Endothelial cell of umbilical vein (primary cell): Measurements from ENCODE around the gene ITSN1. TPM values are rescaled to one million over a fixed set of nuclear protein-coding genes. Genes with fewer than 3 reads are reported as not detected.
A peak's percentile ranks its signal among the peaks of the same experiment; 100 is the strongest.

Experiments used
- BruUV-seq: library from RNA; stranded (reverse); fragments of 400-500 nt; replicated peaks from 2 replicates; lab custom pipeline; 2021; lab: Mats Ljungman, UMichigan
- CTCF ChIA-PET: fragments of 300-600, 350-600 bp; sonication (Branson Sonifier 250); formaldehyde crosslinking; loops from one replicate; lab custom pipeline; 2021; ENCODE audit warnings: antibody characterized with exemption, inconsistent platforms; lab: Charles Lee
- POLR2A ChIA-PET: fragments of 300-600, 350-600 bp; sonication (Branson Sonifier 250); formaldehyde crosslinking; loops from one replicate; lab custom pipeline; 2021; ENCODE audit warnings: antibody characterized with exemption, inconsistent platforms; lab: Charles Lee
- DNase-seq: peaks from one replicate; pipeline ENCODE4 v3.0.0-alpha.2; 2011; ENCODE audit warnings: low read depth, low spot score
- FAIRE-seq: peaks from 2 replicates; lab custom pipeline; 2011; peaks lifted over from hg19 to GRCh38; lab: Jason Lieb, UNC
- H2AFZ ChIP-seq: 2 replicates; pipeline ENCODE4 v1.6.0; 2012; ENCODE audit warnings: low read depth, low read length, control low read depth, inconsistent platforms
- H3K27ac ChIP-seq: 2 replicates; pipeline ENCODE4 v1.5.1; 2011; ENCODE audit warnings: low read depth, mild to moderate bottlenecking, control low read depth, low read length, moderate library complexity; ENCODE audit not compliant: insufficient read depth
- H3K27me3 ChIP-seq, 2 experiments: 2 replicates each; pipeline versions ENCODE4 v1.6.0 to v1.6.1; 2011; ENCODE audit warnings: low read length in 2 of 2, mixed read lengths in 1 of 2; ENCODE audit not compliant: control insufficient read depth in 2 of 2, insufficient read depth in 2 of 2
- H3K36me3 ChIP-seq, 2 experiments: 2 replicates in 1 of 2; 3 replicates in 1 of 2; pipeline ENCODE4 v1.5.1; 2011; ENCODE audit warnings: low read length in 2 of 2, mild to moderate bottlenecking in 1 of 2, moderate library complexity in 1 of 2; ENCODE audit not compliant: control insufficient read depth in 2 of 2, insufficient read depth in 2 of 2; ENCODE audit errors: extremely low read depth in 1 of 2
- H3K4me1 ChIP-seq: 3 replicates; pipeline ENCODE4 v1.5.1; 2011; ENCODE audit warnings: mild to moderate bottlenecking, low read length; ENCODE audit not compliant: control insufficient read depth, insufficient read depth; ENCODE audit errors: extremely low read depth
- H3K4me2 ChIP-seq: 2 replicates; pipeline ENCODE4 v1.6.1; 2011; ENCODE audit warnings: low read length, control low read depth, mixed read lengths; ENCODE audit not compliant: insufficient read depth
- H3K4me3 ChIP-seq, 3 experiments: fragments of 200-600 bp in 1 of 3; sonication (generic), shearing (Covaris generic) in 1 of 3; replicated peaks in 1 of 3; 2 replicates each; pipeline ENCODE4 v1.5.1; 2011 to 2016; ENCODE audit warnings: control low read depth in 3 of 3, low read length in 3 of 3, mild to moderate bottlenecking in 2 of 3, inconsistent platforms in 1 of 3, low read depth in 1 of 3, moderate library complexity in 1 of 3; ENCODE audit not compliant: insufficient read depth in 1 of 3
- H3K79me2 ChIP-seq: 2 replicates; pipeline ENCODE4 v1.6.0; 2012; ENCODE audit warnings: low read length, inconsistent platforms; ENCODE audit not compliant: control insufficient read depth, insufficient read depth
- H3K9ac ChIP-seq: replicated peaks from 2 replicates; pipeline ENCODE3; 2011; ENCODE audit warnings: low read length, control low read depth; ENCODE audit not compliant: insufficient read depth; ENCODE audit errors: extremely low read depth
- H3K9me1 ChIP-seq: replicated peaks from 3 replicates; pipeline ENCODE4 v1.6.0; 2011; ENCODE audit warnings: mild to moderate bottlenecking, low read length; ENCODE audit not compliant: control insufficient read depth, insufficient read depth; ENCODE audit errors: extremely low read depth
- H3K9me3 ChIP-seq: replicated peaks from 2 replicates; pipeline ENCODE4 v1.5.1; 2012; ENCODE audit warnings: low read length, inconsistent platforms; ENCODE audit not compliant: control insufficient read depth, insufficient read depth
- H4K20me1 ChIP-seq: replicated peaks from 2 replicates; pipeline ENCODE3; 2011; ENCODE audit warnings: mild to moderate bottlenecking, low read length; ENCODE audit not compliant: control insufficient read depth, insufficient read depth; ENCODE audit errors: extremely low read depth
- GATA2 ChIP-seq: IDR thresholded peaks from 2 replicates; pipeline ENCODE4 v1.7.0; 2011; ENCODE audit warnings: low read depth, mild to moderate bottlenecking, moderate library complexity, mixed read lengths, low read length; ENCODE audit not compliant: insufficient read length, insufficient read depth
- POLR2A ChIP-seq: IDR thresholded peaks from 2 replicates; pipeline ENCODE4 v1.6.1; 2012; ENCODE audit warnings: low read depth, mild to moderate bottlenecking, control low read depth, low read length
- POLR2AphosphoS5 ChIP-seq: IDR thresholded peaks from 2 replicates; pipeline ENCODE4 v1.6.1; 2012; ENCODE audit warnings: low read depth, mild to moderate bottlenecking, control low read depth, low read length, moderate library complexity; ENCODE audit not compliant: insufficient read depth
- dilution Hi-C: fragments of 300-500 bp; cut with MboI; formaldehyde crosslinking; loops from one replicate; pipeline ENCODE4 v1.15.0; 2019; ENCODE audit warnings: low sequenced_read_pairs; ENCODE audit not compliant: extremely low pct_ligation_motif_present
- intact Hi-C: fragments of 100-400 bp; cut with micrococcal nuclease; formaldehyde crosslinking; loops from one replicate; pipeline ENCODE4 v1.10.0; 2022
- polyA plus RNA-seq, 4 experiments: library from polyadenylated mRNA; depleted of rRNA in 3 of 4; stranded (reverse) in 3 of 4; unstranded in 1 of 4; fragments of >200 nt; gene quantifications; 2 replicates each; pipeline versions ENCODE4 v1.2.1 to v1.2.3, GENCODE V29; 2011 to 2012; ENCODE audit warnings: missing spikeins in 1 of 4
- total RNA-seq: library from RNA; stranded (reverse); gene quantifications from 2 replicates; pipeline ENCODE4 v1.2.3, GENCODE V29; 2021
- TF ChIP-seq, protein P1 (sequence below): IDR thresholded peaks from 2 replicates; pipeline ENCODE4 v1.6.1; 2011; ENCODE audit not compliant: insufficient read depth, insufficient read length

ITSN1 gene
- total and polyA plus RNA-seq, 2 donors (not counting 3 experiments of a cell fraction or from before 2014, with no cell fraction given), result 72.2 to 86.8 TPM

DNA sequence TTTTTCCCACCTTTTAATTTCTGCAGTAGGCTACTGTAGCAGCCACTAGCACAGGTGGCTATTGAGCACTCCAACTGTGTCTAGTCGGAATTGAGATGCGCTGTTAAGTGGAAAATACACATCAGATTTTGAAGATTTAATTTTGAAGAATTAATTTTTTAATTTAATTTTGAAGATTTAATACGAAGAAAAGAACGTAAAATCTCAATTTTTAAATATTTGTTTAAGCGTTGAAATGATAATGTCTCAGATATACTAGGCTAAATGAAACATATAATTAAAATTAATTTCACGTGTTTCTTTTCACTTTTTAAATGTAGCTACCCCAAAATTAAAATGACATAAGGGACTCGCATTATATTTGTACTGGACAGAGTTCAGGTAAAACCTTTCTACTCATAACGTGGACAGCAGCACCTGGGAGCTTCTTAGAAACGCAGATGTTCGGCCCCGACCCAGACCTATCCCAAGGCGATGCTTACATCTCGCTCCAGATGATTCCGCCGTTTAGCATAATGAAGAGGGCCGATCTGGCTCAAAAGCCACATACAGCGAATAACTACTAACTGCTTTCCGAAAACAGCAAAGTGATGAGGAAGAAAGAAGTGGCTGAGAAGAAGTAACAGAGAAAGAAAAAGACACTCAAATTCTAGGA is 1.5 kb upstream of the ITSN1 start:
- intact Hi-C loops, result loop anchor here (1.0 to 5.0 kb wide), 3 partner anchors 33 to 171 kb away; no protein-coding TSS in a partner anchor
- H3K4me2 ChIP-seq, result peak overlapping the region; percentile 92
- ChIA-PET POLR2A (no interaction called here), CTCF (interaction anchor here (1.0 to 1.1 kb wide), 2 partner anchors 35 to 63 kb away, joined by 3 to 4 read pairs; no protein-coding TSS in a partner anchor)
- peaks cover 19% of the 10 kb centered on the region for H3K4me1 ChIP-seq
- no peaks in the 10 kb centered on the region for H3K9me3 ChIP-seq
- DNase-seq, result no peak
- TSS peak; percentile 55 for BruUV-seq
- no peak for FAIRE-seq
- peak overlapping the region; percentile 18 to 74 (median 54) for H3K4me3 ChIP-seq
- peaks cover 58% of the 10 kb centered on the region for H3K79me2 ChIP-seq
- peak overlapping the region; percentile 76 for H3K9ac ChIP-seq
- peak overlapping the region; percentile 66 for H3K27ac ChIP-seq
- H3K9me1 ChIP-seq, result no peaks in the 10 kb centered on the region
- H4K20me1 ChIP-seq, result peaks cover 2% of the 10 kb centered on the region
- no peaks in the 10 kb centered on the region for H3K36me3 ChIP-seq
- dilution Hi-C loops, result no loop called here
- no peaks in the 10 kb centered on the region for H3K27me3 ChIP-seq
- peak overlapping the region; percentile 74 for H2AFZ ChIP-seq
- TF ChIP-seq POLR2A (no peak), POLR2AphosphoS5 (no peak), GATA2 (no peak)

DNA sequence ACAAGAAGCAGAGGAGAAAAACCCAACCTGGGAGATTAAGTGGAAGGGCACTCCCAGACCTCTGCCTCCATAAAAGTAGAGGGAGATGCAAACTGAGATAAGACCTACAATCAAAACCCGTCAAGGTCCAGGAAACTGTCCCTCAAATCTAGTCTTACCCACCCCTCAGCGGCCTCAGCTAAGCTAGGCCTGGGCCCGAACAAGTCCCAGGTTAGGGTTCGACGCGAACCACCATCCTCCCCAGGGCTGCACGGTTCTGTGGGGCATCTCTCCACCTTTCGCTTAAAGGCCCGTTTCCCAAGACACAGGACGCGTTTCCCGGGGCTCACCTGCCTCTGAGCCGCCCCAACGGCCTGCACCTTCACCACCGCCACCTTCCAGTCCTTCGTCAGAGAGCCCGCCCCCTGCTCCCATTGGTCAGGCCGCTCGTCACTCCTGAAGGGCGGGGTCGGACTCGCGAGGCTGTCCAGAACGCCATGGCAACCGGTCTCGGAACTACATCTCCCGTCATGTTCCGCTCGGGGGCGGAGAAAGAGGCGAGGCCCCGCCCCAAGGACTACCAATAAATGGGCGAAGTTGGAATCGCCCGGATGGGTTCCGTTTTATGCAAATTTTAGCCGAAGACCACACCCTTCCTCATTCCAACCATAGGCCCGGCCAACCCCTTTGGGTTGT is 812 bp upstream of the ITSN1 start, which contains the start of gene CRYZL1:
TSS of gene CRYZL1 (minus strand) at position 390 of the 675 bp plus-strand sequence. CDS start 10,190 bp downstream, outside the sequence.
- DNase-seq (peak; percentile 99), FAIRE-seq (peak; percentile 97)
- no peaks in the 10 kb centered on the region for H3K9me3 ChIP-seq
- POLR2A ChIA-PET, result no interaction called here
- H3K4me1 ChIP-seq, result peaks cover 19% of the 10 kb centered on the region
- no TSS peak for BruUV-seq
- H3K4me2 ChIP-seq, result peak within 1 kb of the TSS; percentile 92
- peak within 1 kb of the TSS; percentile 54 to 84 (median 76) for H3K4me3 ChIP-seq
- TF ChIP-seq, protein P1, sequence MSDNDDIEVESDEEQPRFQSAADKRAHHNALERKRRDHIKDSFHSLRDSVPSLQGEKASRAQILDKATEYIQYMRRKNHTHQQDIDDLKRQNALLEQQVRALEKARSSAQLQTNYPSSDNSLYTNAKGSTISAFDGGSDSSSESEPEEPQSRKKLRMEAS, result no peak
- peak; percentile 62 for TF ChIP-seq POLR2A
- TF ChIP-seq GATA2, result peak; percentile 65
- H3K27me3 ChIP-seq, result no peaks in the 10 kb centered on the region
- CTCF ChIA-PET, result interaction anchor here (1.1 kb wide), 1 partner anchor 63 kb away, joined by 3 read pairs; no protein-coding TSS in a partner anchor
- peak within 1 kb of the TSS; percentile 74 for H2AFZ ChIP-seq
- H3K9ac ChIP-seq, result peak within 1 kb of the TSS; percentile 82
- intact Hi-C loops (loop anchor here (1.0 to 5.0 kb wide), 6 partner anchors 33 to 253 kb away; no protein-coding TSS in a partner anchor), dilution Hi-C loops (no loop called here)
- peaks cover 61% of the 10 kb centered on the region for H3K79me2 ChIP-seq
- H4K20me1 ChIP-seq, result no peaks in the 10 kb centered on the region
- peak within 1 kb of the TSS; percentile 66 for H3K27ac ChIP-seq
- H3K36me3 ChIP-seq, result no peaks in the 10 kb centered on the region
- H3K9me1 ChIP-seq, result no peaks in the 10 kb centered on the region
